Activated CD8-positive, alpha-beta memory T cell treated with anti-CD3 and anti-CD28 coated beads, Interleukin-2, amount 50 U/mL, for 1 hour (primary cell): ENCODE measurements around the gene PSMB2.

Source experiments
- DNase-seq: peaks from one replicate; pipeline ENCODE4 v3.0.0-alpha.2; 2020; ENCODE audit errors: extremely low read depth

Gene PSMB2

GRCh38 chr1:35556484-35557117 is 84.7 kb downstream of the PSMB2 start:
- DNase-seq, result no peak

DNA sequence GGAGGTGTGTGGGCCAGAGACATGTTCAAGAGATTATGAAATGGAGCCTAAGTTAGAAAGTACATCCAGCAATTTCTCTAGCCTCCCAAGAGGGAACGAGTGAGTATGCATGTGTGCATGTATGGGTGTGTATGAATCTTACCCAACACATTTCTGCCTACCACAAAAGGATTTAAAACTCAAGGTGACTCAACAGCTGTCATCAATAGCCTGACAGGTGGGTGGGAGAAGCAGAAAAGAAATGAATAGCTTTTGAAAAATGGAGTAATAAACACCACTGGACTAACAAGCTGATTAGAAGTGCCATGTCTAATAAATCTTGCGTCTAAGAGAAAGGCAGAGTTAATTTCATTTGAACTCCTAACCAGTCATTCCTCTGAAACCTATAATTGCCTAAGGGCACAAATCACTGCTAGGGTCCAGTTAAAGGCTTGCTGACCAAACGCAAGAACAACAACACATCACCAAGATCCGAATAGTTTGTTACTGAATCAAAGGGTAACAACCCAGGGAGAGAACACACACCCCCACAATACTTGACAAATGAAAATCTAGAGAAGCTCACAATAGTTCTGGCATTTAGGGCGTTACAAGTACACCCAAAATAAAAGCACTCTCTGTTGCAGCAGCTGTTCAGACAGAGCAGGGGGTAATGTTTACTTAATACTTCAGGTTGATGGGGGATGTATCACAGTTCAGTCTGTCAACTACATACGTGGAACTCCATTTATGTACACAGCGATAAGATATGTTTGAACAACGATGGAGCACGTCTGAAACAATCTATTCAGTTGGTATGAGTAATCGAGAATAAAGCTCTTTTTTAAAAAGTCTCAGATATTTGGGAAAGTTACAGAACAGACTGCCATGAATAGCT is 85.5 kb downstream of the PSMB2 start:
- no peak for DNase-seq

DNA sequence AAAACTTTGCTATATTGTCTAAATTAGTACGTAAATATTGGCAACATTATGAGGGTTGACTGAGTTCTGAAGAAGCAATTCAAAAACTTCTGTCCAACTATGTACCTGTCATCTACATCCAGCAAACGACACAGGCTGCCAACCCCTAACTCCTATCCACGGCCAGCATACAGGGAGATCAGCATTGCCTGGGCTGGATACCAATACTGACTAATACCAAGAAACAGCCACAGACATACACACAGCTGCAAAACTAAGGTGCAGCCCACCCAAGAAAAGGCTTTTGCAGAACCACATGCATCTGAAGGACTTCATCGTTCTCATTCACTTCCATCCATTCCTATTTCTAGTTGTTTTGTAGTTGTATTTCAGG is 86.1 kb downstream of the PSMB2 start:
- DNase-seq, result no peak

DNA sequence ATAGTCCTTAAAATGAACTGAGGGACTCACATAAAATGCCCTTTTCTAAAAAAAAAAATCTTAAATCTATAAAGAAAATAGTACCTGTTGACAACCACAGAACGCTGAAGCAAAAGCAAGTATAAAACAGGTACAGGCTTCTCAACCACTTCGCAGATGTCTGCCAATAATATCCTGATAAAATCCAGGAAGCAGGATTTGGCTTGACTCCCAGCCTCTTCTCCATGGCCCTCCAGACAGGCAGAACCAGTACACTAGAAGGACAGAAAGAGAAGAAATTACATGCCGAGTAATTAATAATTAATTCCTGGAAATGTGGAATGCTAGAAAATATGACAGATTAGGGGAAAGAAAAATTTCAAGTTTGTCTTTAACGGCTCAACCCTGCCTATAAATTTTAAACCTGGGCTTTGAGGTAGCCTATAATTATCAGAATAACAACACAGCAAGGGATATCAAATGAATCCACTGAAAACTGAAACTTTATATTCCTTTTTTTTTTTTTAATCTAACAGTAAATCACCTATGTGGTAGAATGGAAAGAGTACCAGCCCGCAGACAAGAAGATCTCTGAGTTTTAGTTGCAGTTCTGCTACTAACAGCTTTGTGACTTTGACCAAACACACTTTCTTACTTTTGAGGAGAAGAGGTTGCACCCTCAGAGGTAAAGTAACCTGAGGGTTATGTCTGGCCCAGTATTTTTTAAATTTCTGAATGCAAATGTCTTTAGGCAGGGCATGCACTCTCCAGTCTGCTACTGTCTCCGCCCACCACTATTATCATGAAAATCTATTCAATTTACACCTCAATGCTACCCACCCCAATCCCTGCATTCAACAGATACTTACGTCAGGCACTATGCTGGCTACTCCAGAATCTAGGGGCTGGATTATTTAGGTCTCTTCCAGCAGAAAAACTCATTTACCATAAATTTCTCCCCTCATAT is 86.8 kb downstream of the PSMB2 start:
- no peak for DNase-seq

DNA sequence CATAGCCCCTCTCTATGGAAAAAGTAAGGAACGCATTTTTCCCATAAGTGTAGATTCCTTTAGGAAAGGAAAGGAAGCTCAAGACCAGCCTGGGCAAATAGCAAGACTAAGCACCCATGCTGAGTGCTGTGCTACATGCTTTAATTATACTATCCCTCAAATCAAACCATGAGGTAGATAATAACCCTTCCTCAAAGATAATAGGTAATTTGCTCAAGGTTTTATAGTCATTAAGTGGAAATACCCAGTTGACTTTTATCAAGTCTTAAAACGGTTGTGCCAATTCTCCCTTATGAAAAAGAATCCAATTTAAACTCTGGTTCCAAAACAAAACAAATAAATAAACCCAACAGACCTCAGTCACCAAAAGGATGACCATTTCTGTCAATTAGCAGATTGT is 87.5 kb downstream of the PSMB2 start:
- no peak for DNase-seq
